HepG2 (cell line): ENCODE data around the gene CDKL5. TPM values are rescaled to one million over a fixed set of nuclear protein-coding genes. Genes with fewer than 3 reads are reported as not detected.

Source experiments
- ATAC-seq: fragments of 200-7000 bp; cut with Tn5 transposase; 3 replicates; pipeline ENCODE4 v1.9.1; 2020; ENCODE audit warnings: mild to moderate bottlenecking, moderate library complexity
- BruUV-seq: library from RNA; stranded (reverse); fragments of 400-500 nt; replicated peaks from 2 replicates; lab custom pipeline; 2021; lab: Mats Ljungman, UMichigan
- CTCF ChIA-PET: fragments of 300-600 bp; formaldehyde crosslinking; extraction: SDS; loops from one replicate; lab custom pipeline; 2021; ENCODE audit warnings: low total read pairs, inconsistent platforms, low intra/inter-chr PET ratio; lab: Yijun Ruan, JAX
- POLR2A ChIA-PET: fragments of 350-600 bp; sonication (Branson Sonifier 250); formaldehyde crosslinking; loops from one replicate; lab custom pipeline; 2020; ENCODE audit warnings: antibody characterized with exemption, inconsistent platforms; lab: Yijun Ruan, JAX
- DNase-seq: peaks from one replicate; pipeline ENCODE4 v3.0.0-alpha.2; 2015; ENCODE audit warnings: low spot score
- FAIRE-seq: peaks from 3 replicates; lab custom pipeline; 2011; peaks lifted over from hg19 to GRCh38; lab: Jason Lieb, UNC
- H2AFZ ChIP-seq: one replicate; pipeline ENCODE4 v1.6.1; 2011; ENCODE audit warnings: low read length, inconsistent platforms
- H3K27ac ChIP-seq: fragments of 300-600 bp; 3 replicates; pipeline ENCODE4 v1.8.0; 2011; ENCODE audit warnings: mixed run types, mild to moderate bottlenecking, mixed read lengths, low read length, inconsistent platforms; ENCODE audit not compliant: insufficient read depth; ENCODE audit errors: extremely low read length
- H3K27me3 ChIP-seq, 2 experiments: fragments of 200-600 bp in 1 of 2; 2 replicates in 1 of 2; 3 replicates in 1 of 2; pipeline versions ENCODE4 v1.6.0 to v1.8.0; 2011; ENCODE audit warnings: low read length in 2 of 2, mild to moderate bottlenecking in 2 of 2, moderate library complexity in 2 of 2, inconsistent platforms in 1 of 2; ENCODE audit not compliant: insufficient read depth in 2 of 2, control insufficient read depth in 1 of 2
- H3K36me3 ChIP-seq, 2 experiments: fragments of 200-600 bp in 1 of 2; replicated peaks in 1 of 2; 2 replicates in 1 of 2; 3 replicates in 1 of 2; pipeline versions ENCODE4 v1.5.1 to v1.8.0; 2011; ENCODE audit warnings: low read length in 2 of 2, inconsistent platforms in 1 of 2; ENCODE audit not compliant: insufficient read depth in 2 of 2, control insufficient read depth in 1 of 2
- H3K4me1 ChIP-seq: 2 replicates; pipeline ENCODE4 v1.5.1; 2012; ENCODE audit warnings: low read length, inconsistent platforms; ENCODE audit not compliant: insufficient read depth
- H3K4me2 ChIP-seq: 2 replicates; pipeline ENCODE4 v1.6.0; 2011; ENCODE audit warnings: low read depth, low read length, inconsistent platforms
- H3K4me3 ChIP-seq, 3 experiments: fragments of 200-600 bp in 1 of 3; sonication (generic), shearing (Covaris generic) in 1 of 3; replicated peaks in 1 of 3; 2 replicates each; pipeline ENCODE4 v1.5.1; 2011 to 2016; ENCODE audit warnings: low read length in 3 of 3, inconsistent platforms in 2 of 3, low read depth in 2 of 3, mild to moderate bottlenecking in 2 of 3, control low read depth in 1 of 3, mixed read lengths in 1 of 3; ENCODE audit not compliant: insufficient read depth in 1 of 3
- H3K79me2 ChIP-seq: one replicate; pipeline ENCODE4 v1.6.1; 2011; ENCODE audit warnings: low read length, inconsistent platforms; ENCODE audit not compliant: insufficient read depth
- H3K9ac ChIP-seq: 2 replicates; pipeline ENCODE4 v1.6.0; 2011; ENCODE audit warnings: mild to moderate bottlenecking, low read depth, low read length, inconsistent platforms; ENCODE audit not compliant: insufficient read depth
- H3K9me3 ChIP-seq: 2 replicates; pipeline ENCODE4 v1.5.1; 2012; ENCODE audit warnings: mild to moderate bottlenecking, low read length
- H4K20me1 ChIP-seq: 2 replicates; pipeline ENCODE4 v1.6.0; 2011; ENCODE audit warnings: inconsistent platforms, mild to moderate bottlenecking, low read length, moderate library complexity; ENCODE audit not compliant: insufficient read depth
- IRF1 ChIP-seq: sonication (generic); formaldehyde crosslinking; IDR thresholded peaks from 2 replicates; pipeline ENCODE4 v1.4.0; 2020; ENCODE audit warnings: low read depth, mild to moderate bottlenecking, missing genetic modification reagents
- KAT7 ChIP-seq: IDR thresholded peaks from 2 replicates; pipeline ENCODE4 v1.6.1; 2018; ENCODE audit warnings: borderline replicate concordance, missing compliant biosample characterization
- MAFK ChIP-seq, 2 experiments: IDR thresholded peaks in 1 of 2; conservative IDR thresholded peaks in 1 of 2; 2 replicates each; pipeline ENCODE4 v1.6.1; 2011; ENCODE audit warnings: improper control_type of control experiment in 2 of 2, low read length in 2 of 2
- TERF1 ChIP-seq: sonication (generic); formaldehyde crosslinking; IDR thresholded peaks from 2 replicates; pipeline ENCODE4 v1.8.0; 2022; ENCODE audit warnings: mild to moderate bottlenecking, missing genetic modification reagents, moderate library complexity
- ZFP37 ChIP-seq: sonication (generic); formaldehyde crosslinking; IDR thresholded peaks from 2 replicates; pipeline ENCODE4 v1.4.0; 2020; ENCODE audit warnings: missing genetic modification reagents, borderline replicate concordance
- WGBS: methylation state at CpG from one replicate; pipeline ENCODE4 v1.1.6; 2017; ENCODE audit warnings: low lambda C conversion rate; 5-methylcytosine and 5-hydroxymethylcytosine counted together
- in situ Hi-C: cut with HindIII; loops from 2 replicates; pipeline ENCODE4 v1.10.0; 2017; ENCODE audit warnings: low pct_unique_long_range_greater_than_20kb; ENCODE audit not compliant: extremely low pct_ligation_motif_present
- intact Hi-C: fragments of 100-400 bp; cut with micrococcal nuclease; formaldehyde crosslinking; loops from one replicate; pipeline ENCODE4 v1.10.0; 2022; ENCODE audit not compliant: unreplicated experiment
- polyA plus RNA-seq, 8 experiments: library from polyadenylated mRNA; depleted of rRNA in 3 of 8; stranded (reverse) in 7 of 8; unstranded in 1 of 8; fragments of >200 nt; fragmentation: Illumina TruSeq in 4 of 8; extraction: Trizol in 4 of 8; gene quantifications; 2 replicates each; pipeline versions ENCODE4 v1.2.1 to v1.2.3, GENCODE V29; 2011 to 2016; ENCODE audit warnings: low read depth in 4 of 8, missing spikeins in 1 of 8, mixed read lengths in 1 of 8; ENCODE audit not compliant: insufficient read depth in 1 of 8
- total RNA-seq, 5 experiments: library from RNA; depleted of rRNA; stranded (reverse); fragments of >200 nt; fragmentation: Illumina TruSeq; extraction: Trizol; gene quantifications; 2 replicates each; pipeline ENCODE4 v1.2.3, GENCODE V29; 2016; ENCODE audit warnings: low read depth in 1 of 5
- TF ChIP-seq, protein P1 (sequence below): sonication (generic); formaldehyde crosslinking; IDR thresholded peaks from 2 replicates; pipeline ENCODE4 v1.5.0; 2020; ENCODE audit warnings: missing genetic modification reagents

Gene CDKL5
- total and polyA plus RNA-seq, 2 of the 13 experiments (the other 11 are each of a cell fraction or from before 2014, with no cell fraction given) = 2.8 to 7.0 TPM

- no peak for TF ChIP-seq ZFP37 (CRISPR knock-in tag)
- TF ChIP-seq, protein P1, sequence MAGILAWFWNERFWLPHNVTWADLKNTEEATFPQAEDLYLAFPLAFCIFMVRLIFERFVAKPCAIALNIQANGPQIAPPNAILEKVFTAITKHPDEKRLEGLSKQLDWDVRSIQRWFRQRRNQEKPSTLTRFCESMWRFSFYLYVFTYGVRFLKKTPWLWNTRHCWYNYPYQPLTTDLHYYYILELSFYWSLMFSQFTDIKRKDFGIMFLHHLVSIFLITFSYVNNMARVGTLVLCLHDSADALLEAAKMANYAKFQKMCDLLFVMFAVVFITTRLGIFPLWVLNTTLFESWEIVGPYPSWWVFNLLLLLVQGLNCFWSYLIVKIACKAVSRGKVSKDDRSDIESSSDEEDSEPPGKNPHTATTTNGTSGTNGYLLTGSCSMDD (CRISPR knock-in tag) = no peak
These were observed 16.5 kb downstream of the CDKL5 start (continued) for GRCh38 chrX:18441780-18442367.

- Histone ChIP-seq H3K9ac (no peak overlapping the region), H3K4me2 (no peak overlapping the region), H3K27me3 (no peaks in the 10 kb centered on the region), H3K4me3 (no peak overlapping the region), H3K79me2 (peaks cover 18% of the 10 kb centered on the region), H3K4me1 (no peaks in the 10 kb centered on the region), H2AFZ (no peak overlapping the region), H3K9me3 (no peaks in the 10 kb centered on the region), H4K20me1 (no peaks in the 10 kb centered on the region), H3K36me3 (no peaks in the 10 kb centered on the region), H3K27ac (no peak overlapping the region)
- POLR2A ChIA-PET = no interaction called here
- CTCF ChIA-PET = no interaction called here
- 100% methylated on average over 3 of the region's 3 CpGs for WGBS
- DNase-seq (no peak), ATAC-seq (no peak), FAIRE-seq (no peak)
- BruUV-seq = no TSS peak
- in situ Hi-C loops = loop anchor here (25.0 kb wide), 1 partner anchor 164 kb away; no protein-coding TSS in a partner anchor
- intact Hi-C loops = no loop called here
- TF ChIP-seq IRF1 (CRISPR knock-in tag) = no peak
- no peak for TF ChIP-seq TERF1 (CRISPR knock-in tag)
- no peak for TF ChIP-seq MAFK (conservative IDR thresholded peaks at IDR 0.05 in 1 of 2, IDR thresholded peaks at IDR 0.05 in 1 of 2; ENCODE audit: low read length in 2 of 2)
- TF ChIP-seq KAT7 (CRISPR knock-in tag) = no peak
These were observed 23.0 kb downstream of the CDKL5 start for GRCh38 chrX:18448416-18448815.
